T-helper 17 cell (primary cell): ENCODE results near the gene SSR3. TPM values are rescaled to one million over a fixed set of nuclear protein-coding genes. Genes with fewer than 3 reads are reported as not detected.

ENCODE experiments used
- ATAC-seq: fragments of 150-1000 bp; cut with Tn5 transposase; 2 replicates; pipeline ENCODE4 v1.10.0; 2021; ENCODE audit warnings: mild to moderate bottlenecking, moderate library complexity
- DNase-seq, 3 donors: peaks; one replicate each; pipeline versions ENCODE4 v3.0.0 to v3.0.0-alpha.2; 2020 to 2021
- H3K9me3 ChIP-seq: one replicate; pipeline ENCODE4 v1.7.0; 2013; ENCODE audit warnings: low read length, mild to moderate bottlenecking; ENCODE audit not compliant: control insufficient read depth, poor library complexity, severe bottlenecking
- H3K27ac Mint-ChIP-seq: one replicate; pipeline ENCODE4 v1.8.0; 2022; ENCODE audit warnings: mild to moderate bottlenecking, moderate library complexity, mixed read lengths
- H3K27me3 Mint-ChIP-seq: one replicate; pipeline ENCODE4 v1.8.0; 2022; ENCODE audit warnings: mixed read lengths
- H3K36me3 Mint-ChIP-seq: one replicate; pipeline ENCODE4 v1.8.0; 2022; ENCODE audit warnings: low read depth, mixed read lengths
- H3K4me1 Mint-ChIP-seq: one replicate; pipeline ENCODE4 v1.8.0; 2022; ENCODE audit warnings: mild to moderate bottlenecking, mixed read lengths
- H3K4me3 Mint-ChIP-seq: one replicate; pipeline ENCODE4 v1.8.0; 2022; ENCODE audit warnings: mild to moderate bottlenecking, moderate library complexity, mixed read lengths
- total RNA-seq, 4 donors: library from RNA in 2 of 4; stranded (reverse) in 2 of 4; gene quantifications; one replicate each; pipeline ENCODE4 v1.2.3 and lab custom pipeline; 2022 to 2026

Gene SSR3
- total RNA-seq, 2 donors from 2014 or later = 93.4 to 94.3 TPM

DNA sequence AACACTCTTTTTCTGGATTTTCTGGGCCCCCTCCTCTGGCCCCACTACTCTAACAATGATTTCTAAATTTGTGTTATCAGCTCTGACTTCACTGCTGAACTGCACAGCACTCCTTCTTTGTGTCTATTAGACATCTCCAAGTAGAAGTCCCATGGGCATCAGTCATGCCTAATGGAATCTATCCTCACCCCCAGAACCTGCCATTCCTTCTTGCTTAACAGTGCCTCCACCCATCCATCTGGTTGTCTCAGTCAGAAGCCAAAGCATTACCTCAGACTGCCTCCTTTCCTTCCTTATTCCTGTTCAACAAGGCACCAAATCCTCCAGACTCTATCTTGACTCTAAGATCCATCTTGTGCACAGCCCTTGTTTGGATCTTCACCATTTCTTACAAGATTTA is 36.2 kb downstream of the SSR3 start:
- Mint-ChIP-seq H3K4me1 (peaks cover 4% of the 10 kb centered on the region), H3K36me3 (peaks cover 2% of the 10 kb centered on the region)
- no peak for ATAC-seq

DNA sequence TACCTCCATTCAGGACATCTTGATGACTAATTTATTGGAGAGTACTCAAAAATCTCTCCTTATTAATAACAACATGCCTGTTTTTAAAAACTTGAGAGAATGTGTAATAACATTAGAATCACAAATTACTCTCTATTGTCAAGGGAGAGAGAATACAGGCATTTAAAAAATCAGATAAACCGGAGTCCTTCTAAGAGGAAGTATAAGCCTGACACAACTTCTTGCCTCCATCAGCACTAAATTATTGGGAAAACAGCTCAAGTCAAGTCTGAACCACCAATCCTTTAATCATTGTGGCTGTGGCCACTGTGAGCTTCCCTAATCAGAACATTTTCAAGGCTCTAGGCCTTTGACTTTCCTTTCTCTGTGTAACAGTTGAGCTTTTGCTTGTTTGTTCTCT is 38.0 kb downstream of the SSR3 start:
- Mint-ChIP-seq H3K36me3 (no peaks in the 10 kb centered on the region), H3K4me3 (no peak overlapping the region), H3K4me1 (peaks cover 7% of the 10 kb centered on the region), H3K27me3 (peaks cover 6% of the 10 kb centered on the region), H3K27ac (no peak overlapping the region)
- DNase-seq (no peak), ATAC-seq (no peak)
- no peaks in the 10 kb centered on the region for H3K9me3 ChIP-seq

More for the DNA sequence above, 36.2 kb downstream of the SSR3 start:
- Mint-ChIP-seq H3K27me3 (peaks cover 6% of the 10 kb centered on the region), H3K4me3 (no peak overlapping the region), H3K27ac (no peak overlapping the region)
- no peak for DNase-seq
- no peaks in the 10 kb centered on the region for H3K9me3 ChIP-seq

DNA sequence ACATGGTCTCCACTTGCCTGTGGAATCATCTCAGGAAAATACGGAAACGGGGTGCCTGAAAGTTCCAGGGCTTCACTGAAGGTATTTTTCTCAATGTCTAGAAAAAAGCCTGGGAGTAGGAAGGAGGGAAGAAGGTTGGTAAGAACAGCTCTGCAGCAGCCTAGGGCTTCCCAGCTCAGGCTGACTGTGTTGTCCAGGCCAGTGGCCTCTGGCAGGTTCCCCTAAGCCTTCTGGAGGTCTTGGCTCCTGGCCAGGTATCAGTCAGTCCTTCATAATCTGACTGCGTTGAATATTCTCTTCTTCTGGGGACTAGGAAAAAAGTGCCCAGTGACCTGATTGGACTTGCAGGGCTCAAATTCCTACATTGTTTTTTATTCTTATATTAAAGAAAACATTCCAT is 38.6 kb downstream of the SSR3 start:
- peaks cover 6% of the 10 kb centered on the region for H3K27me3 Mint-ChIP-seq
- DNase-seq = no peak
- peaks cover 6% of the 10 kb centered on the region for H3K36me3 Mint-ChIP-seq
- peaks cover 14% of the 10 kb centered on the region for H3K4me1 Mint-ChIP-seq
- ATAC-seq = no peak
- H3K9me3 ChIP-seq = no peaks in the 10 kb centered on the region
- H3K4me3 Mint-ChIP-seq = no peak overlapping the region
- no peak overlapping the region for H3K27ac Mint-ChIP-seq

GRCh38 chr3:156513619-156514018 is 41.3 kb downstream of the SSR3 start:
- no peak overlapping the region for H3K27ac Mint-ChIP-seq
- peaks cover 6% of the 10 kb centered on the region for H3K36me3 Mint-ChIP-seq
- H3K9me3 ChIP-seq = no peaks in the 10 kb centered on the region
- no peak for DNase-seq
- H3K4me1 Mint-ChIP-seq = peaks cover 19% of the 10 kb centered on the region
- peaks cover 5% of the 10 kb centered on the region for H3K27me3 Mint-ChIP-seq
- no peak overlapping the region for H3K4me3 Mint-ChIP-seq
- no peak for ATAC-seq

DNA sequence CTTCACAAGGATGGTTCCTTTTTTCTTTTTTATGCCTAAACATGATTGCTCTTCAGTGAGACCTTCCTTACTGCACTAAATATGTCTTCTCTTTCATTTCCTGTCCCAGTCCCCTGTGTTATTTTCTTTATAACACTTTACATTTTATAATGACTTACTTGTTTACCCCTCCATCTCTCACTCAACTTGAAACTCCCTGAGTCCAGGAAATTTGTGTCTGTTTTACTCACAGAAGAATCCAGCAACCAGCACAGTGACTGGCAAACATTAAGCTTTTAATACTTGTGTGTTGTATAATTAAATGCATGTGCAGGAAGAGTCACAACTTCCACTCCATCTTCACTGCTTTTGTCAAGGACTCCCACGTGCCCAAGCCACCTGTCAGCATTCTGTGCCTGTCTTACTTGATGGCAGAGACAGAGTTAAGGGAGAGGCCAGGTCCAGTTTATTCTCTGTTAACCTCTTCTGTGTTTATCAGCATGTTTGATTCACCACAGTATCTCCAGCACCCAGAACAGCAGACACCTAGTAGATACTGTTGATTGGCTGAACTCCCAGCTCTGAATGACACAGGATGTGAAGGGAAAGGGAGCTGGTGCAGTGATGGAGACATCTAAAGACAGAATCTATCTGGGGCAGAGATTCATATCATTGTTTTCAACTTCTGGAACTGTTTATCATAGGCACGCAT is 42.8 kb downstream of the SSR3 start:
- Mint-ChIP-seq H3K27ac (peak overlapping the region; percentile 83), H3K4me3 (peak overlapping the region; percentile 56), H3K36me3 (peaks cover 6% of the 10 kb centered on the region), H3K4me1 (peaks cover 17% of the 10 kb centered on the region), H3K27me3 (peaks cover 8% of the 10 kb centered on the region)
- ATAC-seq = peak; percentile 66
- no peaks in the 10 kb centered on the region for H3K9me3 ChIP-seq
- DNase-seq = no peak

DNA sequence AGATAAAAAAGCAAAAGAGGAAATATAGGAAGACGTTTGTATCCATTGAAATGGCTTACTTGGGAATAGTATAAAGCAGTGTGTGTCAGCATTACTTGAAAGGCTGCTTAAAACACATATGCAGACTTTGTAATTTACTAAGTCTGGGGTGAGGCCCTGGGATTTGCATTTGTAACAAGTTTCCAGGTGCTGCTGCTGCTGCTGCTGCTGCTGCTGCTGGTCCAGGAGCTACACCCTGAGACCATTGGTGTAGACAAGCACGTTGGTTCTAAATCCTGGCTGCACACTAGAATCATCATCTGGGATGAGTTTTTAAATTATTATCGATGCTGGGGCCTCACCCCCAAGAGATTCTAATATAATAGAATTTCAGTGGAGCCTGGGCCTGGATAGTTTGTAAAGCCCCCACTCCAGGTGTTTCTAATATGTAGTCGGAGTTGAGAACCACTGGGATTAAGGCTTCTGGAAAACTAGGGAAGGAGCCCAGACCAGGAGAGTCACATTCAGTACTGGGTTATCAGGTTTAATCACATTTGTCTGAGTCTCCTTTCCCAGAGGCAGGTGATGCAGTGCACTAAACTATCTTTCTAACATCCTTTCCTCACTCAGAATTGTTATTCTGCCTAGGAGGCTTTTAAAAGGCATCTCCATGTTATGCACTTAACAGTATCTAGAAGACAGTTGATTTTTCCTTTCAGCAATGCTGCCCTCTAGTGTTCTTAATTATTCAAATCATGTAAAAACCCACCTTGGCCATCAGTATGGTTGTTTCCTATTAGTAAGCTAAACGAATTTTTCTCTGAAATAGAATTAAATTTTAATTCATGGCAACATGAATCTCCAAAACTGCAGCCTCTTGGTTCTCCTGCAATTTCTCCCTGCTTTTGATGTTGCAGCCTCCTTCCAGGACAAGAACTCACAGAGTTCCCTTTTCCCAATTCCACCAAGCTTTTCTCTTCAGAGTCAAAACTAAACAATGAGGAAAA is 45.4 kb downstream of the SSR3 start:
- H3K9me3 ChIP-seq = no peaks in the 10 kb centered on the region
- Mint-ChIP-seq H3K36me3 (peaks cover 8% of the 10 kb centered on the region), H3K4me1 (peaks cover 17% of the 10 kb centered on the region), H3K27me3 (peaks cover 22% of the 10 kb centered on the region), H3K4me3 (no peak overlapping the region), H3K27ac (no peak overlapping the region)
- ATAC-seq = peak; percentile 75
- DNase-seq = no peak

GRCh38 chr3:156507285-156507684 is 47.6 kb downstream of the SSR3 start:
- no peak overlapping the region for H3K4me3 Mint-ChIP-seq
- ATAC-seq (no peak), DNase-seq (no peak)
- H3K27ac Mint-ChIP-seq = no peak overlapping the region
- H3K4me1 Mint-ChIP-seq = peaks cover 16% of the 10 kb centered on the region
- peaks cover 28% of the 10 kb centered on the region for H3K27me3 Mint-ChIP-seq
- H3K36me3 Mint-ChIP-seq = peaks cover 8% of the 10 kb centered on the region
- no peaks in the 10 kb centered on the region for H3K9me3 ChIP-seq

DNA sequence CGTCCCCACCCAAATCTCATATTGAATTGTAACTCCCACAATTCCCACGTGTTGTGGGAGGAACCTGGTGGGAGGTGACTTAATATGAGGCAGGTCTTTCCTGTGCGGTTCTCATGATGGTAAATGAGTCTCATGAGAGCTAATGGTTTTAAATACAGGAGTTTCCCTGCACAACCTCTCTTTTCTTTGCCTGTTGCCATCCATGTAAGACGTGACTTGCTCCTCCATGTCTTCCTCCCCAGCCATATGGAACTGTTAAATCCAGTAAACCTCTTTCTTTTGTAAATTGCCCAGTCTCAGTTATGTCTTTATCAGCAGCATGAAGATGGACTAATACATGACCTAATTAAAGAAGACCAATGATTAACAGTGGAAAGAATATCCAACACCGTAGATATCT is 56.6 kb downstream of the SSR3 start:
- no peak overlapping the region for H3K27ac Mint-ChIP-seq
- H3K27me3 Mint-ChIP-seq = peaks cover 6% of the 10 kb centered on the region
- H3K36me3 Mint-ChIP-seq = no peaks in the 10 kb centered on the region
- H3K4me3 Mint-ChIP-seq = no peak overlapping the region
- no peaks in the 10 kb centered on the region for H3K4me1 Mint-ChIP-seq
- ATAC-seq (no peak), DNase-seq (no peak)
- H3K9me3 ChIP-seq = no peaks in the 10 kb centered on the region

DNA sequence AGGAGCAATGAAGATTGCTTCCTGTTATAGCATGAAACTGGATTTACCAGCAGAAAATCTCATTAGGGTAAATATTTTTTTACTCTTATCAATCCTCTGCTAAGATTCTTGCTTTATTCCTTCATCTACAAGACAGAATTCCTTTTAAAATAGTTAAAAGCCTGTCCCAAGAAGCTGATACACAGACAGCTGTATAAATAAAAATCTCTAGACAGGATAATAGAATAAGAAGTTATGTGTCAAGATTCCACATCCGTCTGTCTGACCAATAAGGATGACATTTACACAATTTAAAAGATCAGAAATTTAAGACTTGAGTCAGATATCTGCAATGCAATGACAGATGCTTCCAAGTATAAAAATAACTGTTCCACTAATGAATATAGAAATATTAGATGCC is 57.6 kb downstream of the SSR3 start:
- H3K36me3 Mint-ChIP-seq = no peaks in the 10 kb centered on the region
- no peaks in the 10 kb centered on the region for H3K4me1 Mint-ChIP-seq
- H3K9me3 ChIP-seq = no peaks in the 10 kb centered on the region
- no peak overlapping the region for H3K4me3 Mint-ChIP-seq
- DNase-seq (no peak), ATAC-seq (no peak)
- no peaks in the 10 kb centered on the region for H3K27me3 Mint-ChIP-seq
- no peak overlapping the region for H3K27ac Mint-ChIP-seq

- DNase-seq (no peak), ATAC-seq (no peak)
- no peaks in the 10 kb centered on the region for H3K4me1 Mint-ChIP-seq
- no peak overlapping the region for H3K27ac Mint-ChIP-seq
- H3K27me3 Mint-ChIP-seq = no peaks in the 10 kb centered on the region
- no peak overlapping the region for H3K4me3 Mint-ChIP-seq
- no peaks in the 10 kb centered on the region for H3K36me3 Mint-ChIP-seq
- H3K9me3 ChIP-seq = no peaks in the 10 kb centered on the region
Observed at GRCh38 chr3:156495816-156496215, 59.1 kb downstream of the SSR3 start.

GRCh38 chr3:156493887-156494286 is 61.0 kb downstream of the SSR3 start:
- no peak for ATAC-seq
- H3K4me3 Mint-ChIP-seq = no peak overlapping the region
- H3K4me1 Mint-ChIP-seq = no peaks in the 10 kb centered on the region
- H3K27ac Mint-ChIP-seq = no peak overlapping the region
- no peaks in the 10 kb centered on the region for H3K9me3 ChIP-seq
- no peaks in the 10 kb centered on the region for H3K36me3 Mint-ChIP-seq
- H3K27me3 Mint-ChIP-seq = no peaks in the 10 kb centered on the region
- DNase-seq = no peak

DNA sequence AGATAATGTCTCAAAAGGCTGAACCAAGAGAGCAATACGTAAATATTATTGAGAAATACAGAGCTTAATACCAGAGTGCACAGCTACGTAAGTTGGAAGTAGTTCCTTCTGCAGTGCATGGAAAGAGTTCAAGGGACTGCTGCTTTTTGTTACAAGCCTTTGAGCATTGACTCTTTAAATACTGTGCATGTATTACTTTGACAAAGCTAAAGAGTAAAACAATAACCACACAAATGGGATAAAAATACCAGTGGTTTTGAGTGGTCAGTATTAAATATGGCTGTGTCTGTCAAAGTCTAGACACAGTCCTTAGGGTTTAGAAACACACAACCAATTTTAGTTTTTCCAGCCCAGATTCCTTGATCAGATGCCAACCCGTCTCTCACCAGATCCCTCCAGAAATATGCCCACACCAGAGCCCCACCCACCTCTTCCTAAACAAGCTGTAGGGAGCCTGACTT is 62.1 kb downstream of the SSR3 start:
- Mint-ChIP-seq H3K27me3 (no peaks in the 10 kb centered on the region), H3K36me3 (no peaks in the 10 kb centered on the region), H3K27ac (no peak overlapping the region), H3K4me3 (no peak overlapping the region), H3K4me1 (no peaks in the 10 kb centered on the region)
- ATAC-seq (no peak), DNase-seq (no peak)
- no peaks in the 10 kb centered on the region for H3K9me3 ChIP-seq

DNA sequence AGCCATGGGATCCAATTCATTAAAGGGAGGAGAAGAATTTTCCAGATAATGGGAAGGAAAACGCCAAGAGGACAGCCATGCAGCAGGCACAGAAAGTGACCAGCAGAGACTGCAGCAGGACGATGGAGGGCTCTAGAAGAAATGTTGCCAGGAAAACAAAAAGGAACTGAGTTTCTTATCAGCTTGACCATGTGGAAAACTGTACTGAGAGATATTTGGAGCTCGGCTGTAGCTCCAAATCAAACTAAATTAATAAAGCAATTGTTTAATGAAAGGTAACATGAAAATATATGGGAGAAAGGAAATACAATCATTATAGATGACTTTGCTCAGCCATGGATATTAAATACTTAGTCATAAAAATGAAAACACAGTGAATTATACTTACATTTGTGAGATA is 63.7 kb downstream of the SSR3 start:
- H3K36me3 Mint-ChIP-seq = no peaks in the 10 kb centered on the region
- H3K27ac Mint-ChIP-seq = no peak overlapping the region
- DNase-seq (no peak), ATAC-seq (no peak)
- H3K4me1 Mint-ChIP-seq = no peaks in the 10 kb centered on the region
- H3K9me3 ChIP-seq = no peaks in the 10 kb centered on the region
- no peak overlapping the region for H3K4me3 Mint-ChIP-seq
- H3K27me3 Mint-ChIP-seq = no peaks in the 10 kb centered on the region
